GDM1 (cell line): ENCODE data around the gene SORBS1.

ENCODE experiments used
- DNase-seq: peaks from one replicate; lab custom pipeline; 2025; lab: John Stamatoyannopoulos, UW

SORBS1 gene

DNA sequence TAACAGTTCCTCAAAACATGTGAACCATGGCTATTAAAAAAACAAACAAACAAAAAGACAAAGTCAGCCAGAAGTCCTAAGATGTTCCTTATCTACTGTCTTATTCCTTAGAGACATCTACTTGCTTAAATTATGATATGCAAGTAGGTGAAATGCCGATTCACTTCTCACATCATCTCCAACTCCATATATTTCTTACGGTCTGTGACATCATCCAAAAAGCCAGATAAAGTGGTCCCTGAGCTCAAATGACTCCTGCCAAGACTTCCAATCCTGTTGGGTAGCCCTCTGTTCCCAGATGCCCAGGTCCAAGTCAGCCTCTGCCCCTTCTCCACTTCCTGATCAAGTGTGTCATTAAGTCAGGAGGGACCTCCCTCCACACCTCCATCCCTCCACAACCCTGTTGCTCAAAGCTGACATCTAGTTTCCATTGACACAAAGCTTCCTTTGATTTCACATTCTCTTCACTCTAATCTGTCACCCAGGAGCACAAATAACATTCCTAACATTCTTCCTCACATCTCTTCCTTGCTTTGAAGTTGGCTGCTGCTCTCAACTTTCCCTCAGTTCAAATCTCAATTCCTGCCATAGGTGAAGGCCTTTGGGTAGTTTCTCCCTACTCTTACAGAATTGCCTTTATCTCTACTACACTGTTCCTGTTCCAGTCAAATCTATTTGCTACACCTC, 214.3 kb downstream of the SORBS1 start:
- no peak for DNase-seq

- DNase-seq, result no peak
Observed at GRCh38 chr10:95343573-95343972, 217.6 kb downstream of the SORBS1 start.

DNA sequence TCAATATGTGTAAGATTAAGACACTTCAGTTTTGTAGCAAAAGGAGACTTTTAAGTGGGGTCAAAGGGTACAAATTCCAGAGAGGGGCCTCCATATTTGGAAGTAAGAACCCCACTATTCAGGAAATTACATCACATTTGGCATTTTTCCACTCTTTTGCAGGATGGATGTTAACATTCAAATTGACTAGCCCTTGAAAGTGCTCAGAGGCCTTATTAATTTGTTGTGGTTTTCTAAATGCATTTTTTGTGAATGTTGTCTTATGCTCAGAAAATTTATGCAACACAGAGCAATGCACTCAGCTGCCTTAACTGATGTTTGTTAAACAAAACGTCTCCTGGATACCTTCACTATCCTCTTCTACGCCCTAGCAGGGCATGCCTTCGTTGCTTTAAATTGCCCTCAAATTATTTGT, 219.4 kb downstream of the SORBS1 start:
- DNase-seq, result no peak

- no peak for DNase-seq
Observed at GRCh38 chr10:95339863-95340262, 221.3 kb downstream of the SORBS1 start.

GRCh38 chr10:95337423-95338160, 223.6 kb downstream of the SORBS1 start:
- DNase-seq, result no peak

GRCh38 chr10:95336702-95337101, 224.5 kb downstream of the SORBS1 start:
- DNase-seq, result no peak

DNA sequence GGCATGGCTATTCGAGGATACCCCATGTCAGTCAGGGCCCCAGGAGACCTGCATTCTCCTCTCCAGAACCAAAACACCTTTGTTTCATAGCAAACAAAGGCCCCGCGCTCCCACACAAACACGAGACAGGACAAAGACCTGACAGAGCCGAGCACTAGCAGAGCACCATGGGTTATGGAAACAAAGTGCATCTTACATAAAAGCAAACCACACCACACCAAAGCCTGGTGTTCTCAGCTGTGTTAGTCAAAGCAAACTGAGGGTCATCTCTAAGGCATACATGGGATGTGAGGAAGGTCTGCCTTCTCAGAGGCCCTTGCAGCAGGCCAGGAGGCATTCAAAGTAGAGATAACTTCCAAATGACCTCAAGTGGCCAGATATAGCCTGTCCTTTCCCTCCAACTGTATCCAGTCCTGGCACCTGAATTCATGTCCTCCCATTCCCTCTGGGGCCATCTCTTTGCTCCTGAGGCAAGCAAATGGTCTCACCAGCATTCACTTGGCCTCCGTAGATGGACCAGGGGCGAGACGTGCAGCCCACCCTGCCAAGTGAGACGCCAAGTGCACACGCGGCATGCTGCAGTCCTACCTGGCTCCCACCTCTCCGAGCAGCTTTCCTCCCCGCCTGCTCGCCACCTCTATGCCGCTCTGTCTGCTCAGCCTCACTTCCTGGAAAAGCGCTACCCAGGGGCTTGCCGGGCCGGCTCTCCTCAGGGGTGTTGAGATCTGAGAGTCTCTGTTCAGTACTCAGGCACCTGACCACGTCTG, 225.1 kb downstream of the SORBS1 start:
- DNase-seq, result no peak

DNA sequence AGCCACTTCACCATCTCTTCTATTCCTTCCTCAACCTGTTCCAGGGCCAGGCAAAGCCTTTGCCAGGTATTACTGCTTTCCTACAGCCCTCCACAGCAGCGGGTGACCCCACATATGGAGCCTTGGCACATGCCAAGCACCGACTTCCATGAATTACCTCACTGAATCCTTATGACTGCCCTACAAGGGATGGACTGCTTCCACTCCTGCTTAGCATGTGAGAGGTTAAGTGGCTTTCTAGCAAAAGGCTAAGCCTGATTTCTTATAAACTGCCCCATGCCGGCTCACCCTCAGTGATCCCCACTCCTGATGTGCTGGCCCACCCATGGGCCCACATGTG, 226.4 kb downstream of the SORBS1 start:
- no peak for DNase-seq

DNA sequence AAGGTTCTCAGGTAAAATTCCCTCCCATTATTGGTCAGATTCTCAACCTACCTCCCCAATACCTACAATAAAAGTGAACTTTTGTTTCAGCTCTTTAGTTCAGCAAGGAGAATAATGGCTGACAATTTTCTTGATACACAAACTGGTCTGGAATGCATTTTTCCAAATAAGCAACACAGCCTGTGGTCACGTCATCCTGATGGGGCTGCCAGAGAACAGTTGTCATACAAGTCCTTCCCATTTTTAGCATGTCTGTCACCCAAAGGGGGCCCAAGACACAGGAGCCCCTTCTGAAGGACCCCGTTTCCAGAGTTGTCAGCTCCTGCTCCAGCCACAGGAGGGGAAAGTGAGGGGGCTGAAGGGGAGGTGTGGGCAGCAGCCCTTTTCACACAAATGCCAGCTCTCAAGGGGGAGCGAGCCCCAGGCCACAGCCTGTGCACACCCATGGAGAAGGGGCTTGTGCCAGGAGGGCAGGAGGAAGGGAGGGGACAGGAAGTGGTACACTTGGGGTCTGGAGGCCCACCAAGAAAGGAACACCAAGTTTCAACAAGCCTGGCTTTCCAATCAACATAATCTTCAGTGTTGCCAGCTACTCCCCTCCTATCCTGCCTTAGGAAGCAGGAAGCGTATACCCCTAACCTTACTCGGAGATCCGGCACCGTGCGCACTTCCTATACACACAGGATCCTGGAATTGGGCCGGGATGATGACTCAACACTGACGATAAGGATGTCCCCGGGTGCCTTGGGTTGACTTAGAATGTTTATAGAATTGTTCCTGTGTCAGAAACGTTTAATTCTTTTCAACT, 227.0 kb downstream of the SORBS1 start:
- DNase-seq, result no peak

DNA sequence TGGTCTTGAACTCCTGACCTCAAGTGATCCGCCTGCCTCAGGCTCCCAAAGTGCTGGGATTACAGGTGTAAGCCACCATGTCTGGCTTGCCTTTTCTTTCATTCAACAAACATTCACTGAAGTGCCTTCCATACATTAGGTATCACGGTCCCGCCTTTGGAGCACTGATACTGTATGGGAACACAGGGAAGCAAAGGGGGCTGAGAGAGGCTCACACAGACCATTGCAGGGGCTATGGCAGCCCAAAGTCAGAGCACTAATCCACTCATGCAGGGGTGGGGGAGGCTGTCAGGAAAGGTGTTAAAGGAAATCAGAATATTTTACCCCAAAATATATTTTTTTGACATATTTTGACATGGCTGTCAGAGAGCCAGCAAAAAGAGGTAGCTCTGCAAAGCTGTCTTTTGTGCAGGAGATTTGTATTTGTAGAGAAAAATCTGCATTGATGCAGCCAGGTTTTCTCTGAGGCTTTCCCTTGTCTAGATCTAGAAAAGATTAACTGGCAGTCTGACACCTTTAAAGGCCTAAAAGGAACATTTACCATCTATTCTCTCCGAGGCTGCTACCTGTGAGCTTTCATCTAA, 228.4 kb downstream of the SORBS1 start:
- DNase-seq, result no peak

DNA sequence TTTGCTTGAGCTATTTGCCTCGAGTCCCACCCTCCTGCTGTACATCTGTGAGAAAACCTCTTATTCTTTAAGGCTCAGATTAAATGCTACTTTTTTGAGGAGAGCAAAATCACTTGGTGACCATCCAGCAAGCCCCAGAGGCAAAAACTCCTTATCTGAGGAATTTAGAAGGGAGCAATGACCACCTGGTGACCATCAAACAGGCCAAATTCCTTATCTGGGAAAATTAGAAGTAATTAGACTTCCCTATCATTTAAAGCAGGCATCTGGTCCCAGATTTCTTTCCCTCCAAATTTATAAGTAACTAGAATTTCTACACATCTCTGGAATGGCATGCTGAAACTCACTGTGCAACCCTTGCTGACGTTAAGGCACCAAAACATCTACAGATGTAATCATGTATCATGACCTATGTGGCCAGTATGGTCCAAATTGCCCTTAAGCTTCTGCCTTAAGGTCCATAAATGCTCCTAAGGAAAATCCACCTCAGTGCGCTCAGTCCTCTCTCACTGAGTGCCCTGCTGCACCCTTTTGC, 229.5 kb downstream of the SORBS1 start:
- no peak for DNase-seq

DNA sequence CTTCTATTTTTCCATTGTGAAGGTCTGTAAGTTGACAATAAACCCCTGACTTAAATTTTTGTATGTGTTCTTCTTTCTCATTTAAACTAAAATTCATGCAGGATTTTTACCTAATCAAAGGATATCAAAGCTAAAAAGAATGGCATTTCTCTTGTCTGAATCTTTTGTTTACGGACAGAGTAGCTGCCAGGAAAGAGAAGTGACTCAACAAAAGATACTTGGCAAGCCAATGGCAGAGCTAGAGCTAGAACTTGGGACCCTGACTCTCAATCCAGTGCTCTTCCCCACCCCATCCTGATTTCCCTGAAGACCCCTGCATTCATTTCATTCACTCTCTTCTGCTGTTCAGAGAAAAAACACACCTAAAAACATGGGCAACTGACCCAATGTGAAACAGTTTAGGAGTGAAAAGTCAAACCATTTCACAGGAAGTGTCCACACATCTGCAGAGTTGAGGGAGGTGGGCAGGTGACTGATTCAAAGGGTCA, 230.2 kb downstream of the SORBS1 start:
- no peak for DNase-seq

DNA sequence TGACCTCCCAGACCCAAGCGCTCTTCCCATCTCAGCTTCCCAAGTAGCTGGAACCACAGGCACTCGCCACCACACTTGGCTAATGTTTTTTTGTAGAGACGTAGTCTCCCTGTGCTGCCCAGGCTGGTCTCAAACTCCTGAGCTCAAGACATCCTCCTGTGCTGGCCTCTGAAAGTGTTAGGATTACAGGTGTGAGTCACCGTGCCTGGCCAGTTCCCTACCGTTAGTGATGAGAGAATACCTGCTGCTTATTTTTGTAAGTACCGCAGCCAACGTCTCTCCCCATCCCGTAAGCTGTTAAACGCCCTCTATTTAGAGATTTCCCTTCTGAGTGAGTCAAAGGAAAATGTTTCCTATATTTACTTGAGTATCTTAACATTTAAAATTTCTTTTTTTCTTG, 231.9 kb downstream of the SORBS1 start:
- DNase-seq, result no peak

- DNase-seq, result no peak
Observed at GRCh38 chr10:95328013-95328412, 233.2 kb downstream of the SORBS1 start.

GRCh38 chr10:95327367-95327766, 233.8 kb downstream of the SORBS1 start:
- no peak for DNase-seq

DNA sequence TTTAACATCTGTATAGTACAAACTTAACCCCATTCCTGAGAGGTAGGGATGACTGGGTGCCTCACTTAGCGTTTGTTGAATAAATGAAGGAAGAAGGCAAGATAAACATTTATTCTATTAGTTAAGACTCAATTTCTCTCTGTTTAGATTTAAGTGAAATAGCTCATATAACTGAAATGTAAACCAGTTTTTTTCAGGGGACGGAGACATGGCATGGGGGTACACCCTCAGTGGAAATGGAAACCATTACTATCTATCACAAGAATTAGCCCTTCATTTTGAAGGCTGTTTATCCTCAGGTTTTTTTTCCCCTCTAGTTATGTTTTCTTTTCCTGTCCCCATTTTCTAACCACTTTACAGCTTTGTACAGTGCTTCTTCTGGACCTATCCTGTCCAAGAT, 234.8 kb downstream of the SORBS1 start:
- no peak for DNase-seq

DNA sequence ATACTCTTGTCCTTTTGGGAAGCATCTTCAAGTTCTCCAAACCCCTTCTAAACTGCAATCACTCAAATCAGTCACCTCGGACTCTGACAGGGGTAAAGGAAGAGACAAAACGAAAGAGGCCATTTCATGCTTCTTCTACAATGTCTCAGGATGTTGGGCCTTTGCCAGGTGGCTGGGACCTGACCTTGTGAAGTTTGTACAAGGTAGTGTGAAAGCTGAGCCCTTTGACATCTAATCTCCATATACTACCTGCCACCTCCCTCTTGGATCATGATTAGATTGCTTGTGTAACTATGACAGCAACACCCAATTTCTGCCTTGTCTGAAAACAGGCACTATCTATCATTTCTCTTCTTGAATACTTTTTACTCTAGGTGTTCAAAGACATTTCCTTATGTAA, 235.3 kb downstream of the SORBS1 start:
- no peak for DNase-seq

DNA sequence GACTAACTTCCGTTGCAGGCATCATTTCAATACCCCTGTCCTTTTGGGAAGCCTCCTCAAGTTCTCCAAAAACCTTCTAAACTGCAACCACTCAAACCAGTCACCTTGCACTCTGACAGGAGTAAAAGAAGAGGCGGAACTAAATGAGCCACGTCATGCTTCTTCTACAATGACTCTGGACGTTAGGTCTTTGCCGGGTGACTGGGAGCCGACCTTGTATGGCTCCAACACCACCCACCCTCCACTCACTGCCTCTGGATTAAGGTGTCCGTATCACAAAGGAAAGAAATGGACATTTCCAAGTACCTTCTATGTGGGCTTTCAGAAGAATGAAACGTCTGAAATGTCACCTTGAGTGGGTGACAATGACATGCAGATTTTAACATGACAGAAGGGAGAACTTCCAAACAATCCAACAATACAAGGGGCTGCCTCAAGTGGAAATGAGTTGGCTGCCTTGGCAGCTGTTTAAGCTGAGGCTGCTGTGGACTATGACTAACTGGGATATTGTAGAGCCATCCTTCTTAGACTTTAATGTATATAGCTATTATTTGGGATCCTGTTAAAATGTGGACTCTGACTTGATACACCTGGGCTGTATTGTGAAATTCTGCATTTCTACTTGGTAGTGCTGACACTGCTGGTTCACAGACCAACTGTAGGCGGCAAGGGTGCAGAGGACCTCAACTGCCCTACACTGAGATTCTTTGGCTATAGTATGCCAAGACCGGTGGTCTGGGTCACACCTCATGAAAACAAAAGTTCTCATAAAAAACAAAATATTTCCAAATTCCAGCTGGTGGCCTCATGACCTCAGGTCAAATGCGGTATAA, 236.5 kb downstream of the SORBS1 start:
- DNase-seq, result no peak

DNA sequence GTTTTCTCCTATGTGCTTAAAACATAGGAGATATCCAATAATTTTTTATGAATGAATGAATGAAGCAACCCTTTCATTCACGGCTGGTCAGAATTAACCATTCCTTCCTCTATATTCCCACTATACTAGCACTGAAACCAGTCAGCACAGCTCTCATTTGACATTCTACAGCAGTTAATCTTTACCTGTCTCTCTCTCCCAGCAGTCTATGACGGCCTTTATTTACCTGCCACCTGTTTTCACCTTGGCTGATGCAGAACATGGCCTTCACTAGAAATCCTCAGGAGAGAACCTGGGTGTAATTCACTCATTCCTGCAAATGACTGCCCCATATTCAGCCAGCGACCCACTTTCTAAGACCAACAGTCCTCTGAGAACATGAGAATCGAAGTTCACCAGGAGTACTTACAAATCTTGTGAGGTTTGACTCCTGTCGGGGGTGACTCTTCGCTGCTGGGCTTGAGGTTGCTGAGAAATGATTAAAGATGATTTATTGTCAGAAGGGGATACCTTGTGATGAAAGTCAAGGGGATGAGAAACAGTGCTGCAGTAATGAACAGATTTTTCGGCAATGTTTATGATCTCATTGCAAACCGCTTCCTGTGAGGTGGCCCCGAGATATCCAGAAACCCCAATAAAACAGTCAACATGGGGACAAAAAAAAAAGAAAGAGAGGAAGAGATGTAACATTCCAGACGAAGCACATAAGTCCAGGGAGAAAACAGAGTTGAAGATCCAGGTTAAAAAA, 239.4 kb downstream of the SORBS1 start:
- DNase-seq, result no peak

GRCh38 chr10:95319239-95319638, 241.9 kb downstream of the SORBS1 start:
- no peak for DNase-seq
